OCI-LY1 (cell line): ENCODE results near the gene CYTH3.
"Not testable (repeated sequence)": the region's sequence is repeated elsewhere in the genome, so short reads cannot be mapped to it uniquely, and the experiment has no call there.

Source experiments
- CTCF ChIP-seq: fragments of 200-600 bp; sonication (generic), shearing (Covaris generic); IDR thresholded peaks from 2 replicates; pipeline ENCODE4 v1.5.1; 2017; ENCODE audit warnings: mild to moderate bottlenecking, antibody characterized with exemption, low read length, moderate library complexity, mixed read lengths
- EZH2 ChIP-seq: fragments of 200-600 bp; sonication (generic), shearing (Covaris generic); IDR thresholded peaks from 2 replicates; pipeline ENCODE4 v1.8.0; 2017; ENCODE audit warnings: borderline replicate concordance, mixed run types, mild to moderate bottlenecking, antibody characterized with exemption, low read length, moderate library complexity, mixed read lengths

- not testable (repeated sequence) for TF ChIP-seq CTCF, EZH2
Measured at GRCh38 chr7:6291941-6292340, 19.5 kb upstream of the CYTH3 start.
